ENCODE measurements around the gene CPZ.

DNA sequence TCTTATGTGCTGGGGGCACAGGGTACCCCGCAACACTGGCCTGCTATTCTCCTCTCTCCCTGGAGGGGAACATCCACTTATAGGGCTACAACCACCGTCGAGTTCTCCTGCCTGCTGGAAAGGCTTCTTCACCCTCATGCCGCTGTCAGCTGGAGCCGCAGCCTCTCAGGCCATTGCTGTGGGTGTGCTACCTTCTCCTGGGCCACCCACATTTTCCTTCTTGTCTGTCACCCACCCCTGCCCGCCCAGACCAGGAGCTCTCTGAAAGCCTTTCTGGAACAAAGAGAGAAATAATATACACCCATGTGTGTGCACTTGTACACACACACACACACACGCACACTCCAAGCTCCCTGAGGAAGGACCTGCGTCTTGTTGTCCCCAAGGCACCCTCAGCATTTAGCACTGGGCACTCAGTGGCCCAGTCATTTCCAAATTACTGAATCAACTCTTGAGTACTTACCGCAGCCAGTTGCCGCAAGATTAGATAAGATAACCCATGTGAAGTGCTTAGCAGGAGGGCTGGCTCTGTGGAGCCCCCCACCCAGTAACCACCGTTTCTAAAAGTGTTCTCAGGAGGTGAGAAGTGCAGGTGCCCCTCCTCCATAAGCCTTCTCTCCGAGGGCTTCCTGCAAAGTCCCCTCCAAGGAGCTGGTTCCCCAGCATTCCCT lies 50.2 kb downstream of the CPZ start:
- TF ChIP-seq, protein P1, sequence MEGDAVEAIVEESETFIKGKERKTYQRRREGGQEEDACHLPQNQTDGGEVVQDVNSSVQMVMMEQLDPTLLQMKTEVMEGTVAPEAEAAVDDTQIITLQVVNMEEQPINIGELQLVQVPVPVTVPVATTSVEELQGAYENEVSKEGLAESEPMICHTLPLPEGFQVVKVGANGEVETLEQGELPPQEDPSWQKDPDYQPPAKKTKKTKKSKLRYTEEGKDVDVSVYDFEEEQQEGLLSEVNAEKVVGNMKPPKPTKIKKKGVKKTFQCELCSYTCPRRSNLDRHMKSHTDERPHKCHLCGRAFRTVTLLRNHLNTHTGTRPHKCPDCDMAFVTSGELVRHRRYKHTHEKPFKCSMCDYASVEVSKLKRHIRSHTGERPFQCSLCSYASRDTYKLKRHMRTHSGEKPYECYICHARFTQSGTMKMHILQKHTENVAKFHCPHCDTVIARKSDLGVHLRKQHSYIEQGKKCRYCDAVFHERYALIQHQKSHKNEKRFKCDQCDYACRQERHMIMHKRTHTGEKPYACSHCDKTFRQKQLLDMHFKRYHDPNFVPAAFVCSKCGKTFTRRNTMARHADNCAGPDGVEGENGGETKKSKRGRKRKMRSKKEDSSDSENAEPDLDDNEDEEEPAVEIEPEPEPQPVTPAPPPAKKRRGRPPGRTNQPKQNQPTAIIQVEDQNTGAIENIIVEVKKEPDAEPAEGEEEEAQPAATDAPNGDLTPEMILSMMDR (IDR thresholded peaks at IDR 0.05): no peak
- no peak for TF ChIP-seq POLR2A (IDR thresholded peaks at IDR 0.05)
- no peak for TF ChIP-seq POLR2AphosphoS5 (IDR thresholded peaks at IDR 0.05)

Measured in breast epithelium (tissue), 3 donors.